ENCODE measurements around the gene RPS6KC1. TPM values are rescaled to one million over a fixed set of nuclear protein-coding genes. Genes with fewer than 3 reads are reported as not detected.
"Not testable (repeated sequence)": the region's sequence is repeated elsewhere in the genome, so short reads cannot be mapped to it uniquely, and the experiment has no call there.

The RPS6KC1 gene
- total RNA-seq, 1 experiment from 2014 or later: 19.7 TPM

- no peak for DNase-seq
- peaks cover 9% of the 10 kb centered on the region for H3K9me3 ChIP-seq
- no peak overlapping the region for H3K4me3 ChIP-seq
- H3K27me3 ChIP-seq: no peaks in the 10 kb centered on the region
- peaks cover 6% of the 10 kb centered on the region for H3K36me3 ChIP-seq
These were observed 103.1 kb downstream of the RPS6KC1 start for GRCh38 chr1:213154056-213154685.

GRCh38 chr1:213159376-213159775 lies 108.3 kb downstream of the RPS6KC1 start:
- no peaks in the 10 kb centered on the region for H3K9me3 ChIP-seq
- DNase-seq: no peak
- H3K4me3 ChIP-seq: no peak overlapping the region
- H3K36me3 ChIP-seq: peaks cover under 1% of the 10 kb centered on the region
- H3K27me3 ChIP-seq: no peaks in the 10 kb centered on the region

GRCh38 chr1:213160442-213160841 lies 109.4 kb downstream of the RPS6KC1 start:
- H3K4me3 ChIP-seq, H3K36me3 ChIP-seq, H3K9me3 ChIP-seq, H3K27me3 ChIP-seq, DNase-seq: not testable (repeated sequence)

- Histone ChIP-seq H3K9me3 (no peaks in the 10 kb centered on the region), H3K36me3 (no peaks in the 10 kb centered on the region; the same call in 1 of the 2 replicates), H3K27me3 (no peaks in the 10 kb centered on the region), H3K4me3 (no peak overlapping the region)
- peak; percentile 73 for DNase-seq
These were observed 111.3 kb downstream of the RPS6KC1 start for GRCh38 chr1:213162338-213162737.

- no peaks in the 10 kb centered on the region for H3K9me3 ChIP-seq
- DNase-seq: no peak
- H3K27me3 ChIP-seq: no peaks in the 10 kb centered on the region
- H3K36me3 ChIP-seq: no peaks in the 10 kb centered on the region; the same call in 1 of the 2 replicates
- H3K4me3 ChIP-seq: no peak overlapping the region
These were observed 111.8 kb downstream of the RPS6KC1 start for GRCh38 chr1:213162862-213163261.

- Histone ChIP-seq H3K27me3 (no peaks in the 10 kb centered on the region), H3K4me3 (no peak overlapping the region), H3K36me3 (no peaks in the 10 kb centered on the region; the same call in 1 of the 2 replicates), H3K9me3 (no peaks in the 10 kb centered on the region)
- no peak for DNase-seq
These were observed 112.3 kb downstream of the RPS6KC1 start for GRCh38 chr1:213163278-213163711.

GRCh38 chr1:213164561-213164960 lies 113.5 kb downstream of the RPS6KC1 start:
- Histone ChIP-seq H3K9me3 (no peaks in the 10 kb centered on the region), H3K4me3 (no peak overlapping the region), H3K36me3 (no peaks in the 10 kb centered on the region; the same call in 1 of the 2 replicates), H3K27me3 (no peaks in the 10 kb centered on the region)
- no peak for DNase-seq

GRCh38 chr1:213166852-213167251 lies 115.8 kb downstream of the RPS6KC1 start:
- Histone ChIP-seq H3K4me3 (no peak overlapping the region), H3K9me3 (no peaks in the 10 kb centered on the region), H3K27me3 (no peaks in the 10 kb centered on the region), H3K36me3 (no peaks in the 10 kb centered on the region)
- no peak for DNase-seq

- Histone ChIP-seq H3K36me3 (peaks cover 2% of the 10 kb centered on the region), H3K4me3 (no peak overlapping the region), H3K27me3 (no peaks in the 10 kb centered on the region), H3K9me3 (no peaks in the 10 kb centered on the region)
- no peak for DNase-seq
These were observed 120.7 kb downstream of the RPS6KC1 start for GRCh38 chr1:213171711-213172110.

GRCh38 chr1:213176341-213176740 lies 125.3 kb downstream of the RPS6KC1 start:
- DNase-seq: no peak
- peaks cover 4% of the 10 kb centered on the region for H3K36me3 ChIP-seq
- no peak overlapping the region for H3K4me3 ChIP-seq
- no peaks in the 10 kb centered on the region for H3K27me3 ChIP-seq
- no peaks in the 10 kb centered on the region for H3K9me3 ChIP-seq

GRCh38 chr1:213179784-213180183 lies 128.7 kb downstream of the RPS6KC1 start:
- Histone ChIP-seq H3K4me3 (no peak overlapping the region), H3K36me3 (peaks cover 4% of the 10 kb centered on the region), H3K27me3 (no peaks in the 10 kb centered on the region), H3K9me3 (no peaks in the 10 kb centered on the region; the same call in 1 of the 2 replicates)
- DNase-seq: no peak

GRCh38 chr1:213180833-213181232 lies 129.8 kb downstream of the RPS6KC1 start:
- Histone ChIP-seq H3K9me3 (peaks cover 4% of the 10 kb centered on the region; the same call in 1 of the 2 replicates), H3K36me3 (peaks cover 4% of the 10 kb centered on the region), H3K27me3 (no peaks in the 10 kb centered on the region), H3K4me3 (no peak overlapping the region)
- no peak for DNase-seq

GRCh38 chr1:213183036-213183672 lies 132.1 kb downstream of the RPS6KC1 start:
- H3K9me3 ChIP-seq: peaks cover 15% of the 10 kb centered on the region
- H3K4me3 ChIP-seq: no peak overlapping the region
- no peak for DNase-seq
- H3K36me3 ChIP-seq: no peaks in the 10 kb centered on the region
- no peaks in the 10 kb centered on the region for H3K27me3 ChIP-seq

GRCh38 chr1:213186168-213186567 lies 135.1 kb downstream of the RPS6KC1 start:
- H3K36me3 ChIP-seq: peaks cover 2% of the 10 kb centered on the region; the same call in 1 of the 2 replicates
- no peak for DNase-seq
- H3K27me3 ChIP-seq: no peaks in the 10 kb centered on the region
- peaks cover 24% of the 10 kb centered on the region for H3K9me3 ChIP-seq
- H3K4me3 ChIP-seq: no peak overlapping the region

- H3K36me3 ChIP-seq: peaks cover 4% of the 10 kb centered on the region
- DNase-seq: no peak
- peaks cover 15% of the 10 kb centered on the region for H3K9me3 ChIP-seq
- H3K4me3 ChIP-seq: no peak overlapping the region
- H3K27me3 ChIP-seq: no peaks in the 10 kb centered on the region
These were observed 141.0 kb downstream of the RPS6KC1 start for GRCh38 chr1:213192026-213192425.

- no peak for DNase-seq
- no peak overlapping the region for H3K4me3 ChIP-seq
- H3K9me3 ChIP-seq: peaks cover 19% of the 10 kb centered on the region
- H3K27me3 ChIP-seq: no peaks in the 10 kb centered on the region
- H3K36me3 ChIP-seq: peaks cover 13% of the 10 kb centered on the region
These were observed 143.3 kb downstream of the RPS6KC1 start for GRCh38 chr1:213194383-213194782.

GRCh38 chr1:213194855-213195254 lies 143.8 kb downstream of the RPS6KC1 start:
- Histone ChIP-seq H3K36me3 (peaks cover 18% of the 10 kb centered on the region), H3K27me3 (no peaks in the 10 kb centered on the region), H3K4me3 (no peak overlapping the region), H3K9me3 (peaks cover 16% of the 10 kb centered on the region)
- DNase-seq: no peak
